ENCODE measurements around the gene KLHL29.

KLHL29 gene

DNA sequence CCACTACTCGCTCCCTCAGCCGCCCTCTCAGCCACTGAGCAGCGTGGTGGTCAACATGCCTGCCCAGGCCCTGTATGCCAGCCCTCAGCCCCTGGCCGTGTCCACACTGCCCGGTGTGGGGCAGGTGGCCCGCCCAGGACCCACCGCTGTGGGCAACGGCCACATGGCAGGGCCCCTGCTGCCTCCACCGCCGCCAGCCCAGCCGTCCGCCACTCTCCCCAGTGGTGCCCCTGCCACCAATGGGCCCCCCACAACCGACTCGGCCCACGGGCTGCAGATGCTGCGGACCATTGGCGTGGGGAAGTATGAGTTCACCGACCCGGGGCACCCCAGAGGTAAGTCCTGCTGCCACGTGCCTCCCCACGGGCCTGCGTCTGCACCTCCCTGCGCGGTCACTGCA, 257.5 kb downstream of the KLHL29 start:
- FAIRE-seq = no peak

- no peak for FAIRE-seq
Measured at GRCh38 chr2:23645230-23645808, 260.3 kb downstream of the KLHL29 start.

DNA sequence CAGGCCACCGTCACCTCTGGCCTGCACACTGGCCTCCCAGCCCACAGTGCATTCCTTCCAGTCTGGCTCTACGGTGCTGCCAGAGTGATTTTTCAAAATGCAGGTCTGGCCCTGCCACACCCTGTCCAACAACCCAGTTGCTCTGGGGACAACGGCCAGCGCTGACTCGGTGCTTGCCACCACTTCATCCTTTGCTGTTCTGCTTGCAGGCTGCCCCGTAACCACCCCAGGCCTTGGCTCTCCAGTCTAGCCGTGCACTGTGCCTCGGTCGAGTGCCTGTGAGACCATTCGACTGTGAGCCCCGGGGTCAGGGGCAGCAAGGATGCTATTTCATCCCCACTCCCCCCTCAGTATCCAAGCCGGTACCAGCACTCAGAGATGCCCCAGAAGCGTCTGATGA, 262.6 kb downstream of the KLHL29 start:
- no peak for FAIRE-seq

- no peak for FAIRE-seq
Measured at GRCh38 chr2:23649303-23649702, 264.3 kb downstream of the KLHL29 start.

- no peak for FAIRE-seq
Measured at GRCh38 chr2:23649819-23650218, 264.8 kb downstream of the KLHL29 start.

- FAIRE-seq = no peak
Measured at GRCh38 chr2:23651187-23652080, 266.5 kb downstream of the KLHL29 start.

- FAIRE-seq = no peak
Measured at GRCh38 chr2:23653326-23653725, 268.3 kb downstream of the KLHL29 start.

DNA sequence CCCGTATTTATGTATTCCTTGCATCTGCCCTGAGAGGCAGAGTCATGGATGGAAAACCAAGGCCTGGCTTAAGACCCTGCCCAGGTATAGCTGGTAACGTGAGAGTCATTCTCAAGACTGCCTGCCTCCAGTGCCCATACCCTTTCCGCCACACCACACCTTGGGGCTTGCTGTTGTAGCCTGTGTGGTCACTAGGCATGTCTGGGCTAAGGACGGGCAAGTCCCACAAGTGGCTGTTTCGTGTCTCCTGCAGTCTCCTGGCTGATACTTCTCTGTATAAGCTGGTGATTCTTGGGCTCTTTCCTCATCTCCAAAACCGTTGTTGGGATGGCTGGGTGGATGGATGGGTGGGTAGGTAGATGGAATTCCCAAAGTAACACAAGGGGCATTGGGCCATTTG, 269.8 kb downstream of the KLHL29 start:
- no peak for FAIRE-seq

DNA sequence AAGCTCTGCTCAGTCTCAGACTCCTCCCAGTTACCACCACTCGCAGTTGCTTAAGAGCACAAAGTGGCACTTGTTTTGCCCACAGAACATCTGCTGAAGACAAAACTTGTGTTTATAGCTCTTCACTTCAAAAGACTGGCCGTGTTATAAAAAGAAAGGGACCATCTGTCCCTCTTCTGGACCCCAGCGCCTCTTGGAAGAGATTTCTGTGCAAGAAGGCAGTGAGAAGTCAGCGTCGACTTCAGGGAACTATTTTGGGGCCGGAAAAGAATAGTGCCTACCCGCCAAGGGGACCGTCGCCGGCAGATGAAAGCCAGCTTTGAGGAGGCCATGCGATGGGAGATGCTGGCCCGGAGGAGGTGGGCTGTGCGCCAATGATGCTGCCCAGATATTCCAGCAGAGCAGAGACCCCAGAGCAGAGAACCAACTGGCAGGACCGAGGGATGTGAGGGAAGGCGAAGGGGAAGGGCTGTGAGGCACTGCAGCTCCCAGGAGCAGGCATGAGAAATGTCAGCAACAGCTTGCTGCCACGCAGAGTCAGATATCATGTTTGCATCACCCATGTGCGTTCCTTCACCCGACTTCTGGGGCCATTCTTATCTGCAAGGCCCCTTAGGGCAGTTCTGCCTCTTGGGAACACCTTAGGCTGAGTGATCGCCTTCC, 271.1 kb downstream of the KLHL29 start:
- no peak for FAIRE-seq

- no peak for FAIRE-seq
Measured at GRCh38 chr2:23656597-23656973, 271.6 kb downstream of the KLHL29 start.

DNA sequence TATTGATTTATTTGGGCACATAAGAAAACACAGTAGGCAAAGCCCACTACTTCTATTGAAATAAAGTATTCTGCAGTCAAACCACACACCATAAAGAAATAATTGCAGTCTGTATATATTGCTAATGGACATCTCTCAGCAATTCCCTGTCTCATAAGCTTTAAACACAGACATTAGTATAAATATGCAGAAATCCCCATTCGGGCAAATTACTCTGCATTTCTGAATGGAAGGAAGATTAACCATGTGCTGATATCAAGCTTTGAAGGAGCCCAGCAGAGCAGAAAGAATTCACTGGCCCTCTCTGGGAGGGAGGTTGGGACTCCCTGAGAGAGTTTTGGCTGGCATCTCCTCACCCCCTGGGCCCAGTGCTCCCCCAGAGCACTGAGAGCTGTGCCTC, 272.4 kb downstream of the KLHL29 start:
- no peak for FAIRE-seq

DNA sequence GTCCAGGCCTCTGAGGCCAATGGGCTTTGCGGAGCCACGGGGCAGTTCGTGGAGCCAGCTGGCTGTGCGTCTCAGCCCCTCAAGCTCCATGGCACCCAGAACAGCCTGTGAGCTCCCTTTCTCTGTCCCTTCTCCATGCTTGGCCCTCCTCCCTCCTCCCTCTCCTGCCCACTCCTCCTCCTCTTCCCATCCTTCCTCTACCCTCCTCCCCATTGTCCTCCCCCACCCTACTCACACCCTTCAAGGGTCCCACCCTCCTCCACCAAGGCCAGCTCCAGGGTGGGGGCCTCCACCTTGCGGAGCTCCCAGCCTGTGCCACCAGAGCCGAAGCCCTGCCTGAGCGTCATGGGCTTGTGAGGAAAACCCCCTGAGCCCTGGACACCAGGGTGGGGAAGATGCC, 273.0 kb downstream of the KLHL29 start:
- FAIRE-seq = no peak

DNA sequence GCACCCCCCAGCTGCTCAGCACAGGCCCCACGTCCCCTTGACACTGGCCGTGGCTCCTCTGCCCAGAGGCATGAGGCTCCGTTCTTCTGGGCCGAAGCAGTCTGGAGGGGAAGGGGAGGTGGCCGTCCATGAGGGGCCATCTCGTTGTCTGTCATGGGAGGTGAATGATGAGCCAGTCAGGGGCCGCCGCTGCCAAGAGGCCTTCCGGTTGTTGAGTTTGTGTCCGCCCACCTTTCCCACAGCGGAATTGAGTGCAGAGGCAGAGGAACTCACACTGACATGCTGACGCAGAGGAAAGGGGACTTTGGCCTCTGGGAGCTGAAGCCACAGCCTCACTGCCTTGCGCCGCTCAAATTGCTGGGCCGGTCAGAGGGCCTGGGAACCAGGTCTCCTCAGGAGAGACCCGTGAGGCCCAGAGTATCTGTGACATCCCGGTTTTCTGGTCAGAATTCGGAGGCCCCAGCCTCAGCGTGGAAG, 273.5 kb downstream of the KLHL29 start:
- FAIRE-seq = no peak

- FAIRE-seq = no peak
Measured at GRCh38 chr2:23659328-23659727, 274.3 kb downstream of the KLHL29 start.

GRCh38 chr2:23659773-23660172, 274.8 kb downstream of the KLHL29 start:
- no peak for FAIRE-seq

DNA sequence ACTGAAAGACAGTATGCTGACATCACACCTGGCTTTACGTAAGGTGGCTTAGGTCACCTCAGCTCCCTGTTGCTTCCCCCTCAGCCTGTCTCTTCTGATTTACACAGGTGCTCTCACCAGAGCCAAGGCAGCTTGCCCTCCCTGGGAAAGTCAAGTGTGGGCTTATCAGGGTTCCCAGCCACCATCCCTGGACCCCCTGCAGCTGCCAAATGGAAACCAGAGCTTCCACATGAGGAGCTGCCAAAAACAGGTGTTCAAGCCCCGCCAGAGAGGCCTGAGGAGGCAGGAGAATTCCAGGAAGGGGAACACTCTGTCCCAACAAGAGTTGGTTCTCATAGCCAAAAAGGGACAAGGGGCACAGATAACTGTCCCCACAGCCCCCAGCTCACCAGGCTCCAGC, 275.3 kb downstream of the KLHL29 start:
- no peak for FAIRE-seq

- FAIRE-seq = no peak
Measured at GRCh38 chr2:23661276-23662050, 276.5 kb downstream of the KLHL29 start.

DNA sequence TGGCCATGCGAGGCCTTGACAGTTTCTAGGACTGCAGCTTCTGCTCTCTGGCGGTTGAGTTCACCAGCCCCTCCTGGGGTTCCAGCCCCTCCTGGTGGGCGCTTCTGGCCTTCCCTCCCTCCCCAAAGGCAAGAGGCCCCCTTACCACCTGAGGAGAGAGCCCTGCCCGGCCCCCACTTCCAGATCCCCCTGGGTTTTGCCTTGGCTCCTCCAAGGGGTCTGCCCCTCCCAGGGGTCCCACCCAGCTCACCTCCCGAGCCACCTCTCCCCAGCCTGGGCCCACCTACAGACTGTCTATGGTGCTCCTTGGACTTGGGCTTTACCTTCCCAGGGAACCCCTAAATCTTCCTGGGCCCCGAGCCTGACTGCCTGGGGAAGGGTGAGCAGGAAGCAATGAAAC, 277.5 kb downstream of the KLHL29 start:
- FAIRE-seq = no peak

DNA sequence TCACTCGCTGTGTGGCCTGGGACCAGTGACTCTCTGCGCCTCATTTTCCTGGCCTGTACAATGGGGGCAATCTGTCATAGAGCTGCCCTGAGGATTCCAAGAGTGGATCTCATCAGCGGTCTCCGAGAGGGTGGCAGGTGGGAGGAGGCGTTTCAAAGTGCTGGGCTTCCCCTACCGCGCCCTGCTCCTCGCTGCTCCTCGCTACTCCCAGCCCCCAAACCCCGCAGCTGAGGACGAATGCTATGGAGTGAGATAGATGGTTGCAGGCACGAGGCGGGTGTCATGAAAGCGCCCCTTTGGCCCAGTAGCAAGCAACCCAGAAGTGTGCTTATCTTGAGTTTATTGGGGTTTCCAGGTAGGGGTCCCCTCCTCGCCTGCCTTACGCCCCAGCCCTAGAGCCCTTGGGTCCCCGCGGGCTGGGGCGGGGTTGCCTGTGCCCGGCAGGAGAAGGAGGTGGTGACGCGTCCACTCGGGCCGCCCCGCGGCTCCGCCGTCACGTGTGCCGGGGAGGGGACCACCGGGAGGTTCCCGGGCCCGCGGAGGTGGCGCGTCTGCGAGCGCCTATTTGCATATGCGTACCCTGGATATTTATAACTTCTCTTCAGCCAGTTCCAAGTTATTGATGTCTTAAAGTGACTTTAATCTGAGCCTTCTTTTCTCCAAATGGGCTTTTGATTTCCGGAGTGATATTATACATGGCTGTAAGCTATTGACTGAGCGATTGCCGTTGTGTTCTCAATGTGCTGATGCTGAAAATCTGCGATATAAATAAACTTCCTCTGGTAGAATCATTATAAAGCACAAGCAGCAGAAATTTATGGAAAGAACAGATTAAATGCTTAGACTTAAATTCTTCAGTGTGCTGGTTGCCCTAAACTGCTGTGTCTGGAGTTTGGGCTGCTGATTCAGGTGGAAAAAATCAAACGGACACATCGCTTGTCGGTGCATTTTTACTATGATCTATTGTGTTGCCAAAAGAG, 278.3 kb downstream of the KLHL29 start:
- no peak for FAIRE-seq

DNA sequence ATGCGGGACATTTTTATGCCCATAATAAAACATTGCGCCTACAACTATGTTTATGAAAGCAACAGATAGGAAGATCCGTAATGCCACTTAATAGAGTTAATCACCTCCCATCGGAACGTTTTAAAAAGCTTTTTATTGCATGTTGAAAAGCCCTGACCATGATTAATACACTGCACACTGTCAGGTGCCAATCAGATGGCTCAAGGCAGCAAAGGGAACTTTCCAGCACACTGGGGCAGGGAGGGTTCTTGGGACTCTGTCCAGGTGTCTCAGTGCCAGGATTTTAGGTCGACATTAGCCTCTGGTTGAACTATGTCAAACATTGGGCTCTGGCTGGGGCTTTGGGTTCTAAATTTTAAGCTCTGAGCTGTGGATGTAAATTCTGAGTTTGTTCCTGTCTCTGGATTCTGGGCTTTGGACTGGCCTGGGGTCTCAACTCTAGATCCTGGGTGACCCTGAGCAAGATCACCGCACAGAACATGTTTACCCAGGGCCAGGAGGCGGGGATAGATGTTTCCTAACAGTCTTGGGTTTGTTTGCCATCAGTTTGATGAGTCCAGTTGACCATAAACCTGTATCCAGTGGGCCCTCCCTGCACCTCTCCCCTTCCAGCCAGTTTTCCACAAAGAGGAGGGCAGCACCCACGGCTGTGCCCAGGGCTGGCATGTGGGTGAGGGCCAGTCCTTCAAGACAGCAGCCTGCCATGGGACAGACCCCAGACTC, 279.2 kb downstream of the KLHL29 start:
- no peak for FAIRE-seq
